Liver (tissue), 9 donors: Measurements from ENCODE around the gene ELN. TPM values are rescaled to one million over a fixed set of nuclear protein-coding genes. Genes with fewer than 3 reads are reported as not detected.

Experiments used
- DNase-seq: peaks from one replicate; pipeline ENCODE4 v3.0.0-alpha.2; 2017; ENCODE audit warnings: low spot score
- H3K27ac ChIP-seq, 2 donors: one replicate each; pipeline ENCODE4 v1.7.0; 2013; ENCODE audit warnings: inconsistent platforms in 2 of 2, low read length in 2 of 2, control low read depth in 1 of 2, low read depth in 1 of 2, mild to moderate bottlenecking in 1 of 2
- H3K27me3 ChIP-seq, 4 donors: one replicate each; pipeline versions ENCODE4 v1.6.1 to v1.7.0; 2013; ENCODE audit warnings: low read length in 3 of 4, inconsistent platforms in 1 of 4, mild to moderate bottlenecking in 1 of 4, moderate library complexity in 1 of 4; ENCODE audit not compliant: control insufficient read depth in 4 of 4, insufficient read depth in 4 of 4
- H3K36me3 ChIP-seq, 4 donors: one replicate each; pipeline versions ENCODE4 v1.6.1 to v1.7.0; 2013; ENCODE audit warnings: low read length in 3 of 4, mild to moderate bottlenecking in 3 of 4, low read depth in 1 of 4, moderate library complexity in 1 of 4; ENCODE audit not compliant: control insufficient read depth in 4 of 4, insufficient read depth in 3 of 4
- H3K4me1 ChIP-seq, 4 donors: one replicate each; pipeline versions ENCODE4 v1.6.1 to v1.7.0; 2013; ENCODE audit warnings: low read length in 3 of 4, mild to moderate bottlenecking in 3 of 4, moderate library complexity in 1 of 4; ENCODE audit not compliant: control insufficient read depth in 4 of 4, insufficient read depth in 4 of 4
- H3K4me3 ChIP-seq, 3 donors: one replicate each; pipeline versions ENCODE4 v1.6.1 to v1.7.0; 2013; ENCODE audit warnings: low read length in 3 of 3, control low read depth in 1 of 3, low read depth in 1 of 3, mild to moderate bottlenecking in 1 of 3
- H3K9ac ChIP-seq, 2 donors: one replicate each; pipeline ENCODE4 v1.7.0; 2013; ENCODE audit warnings: low read length in 2 of 2, mild to moderate bottlenecking in 2 of 2, moderate library complexity in 2 of 2, control low read depth in 1 of 2, low read depth in 1 of 2
- H3K9me3 ChIP-seq, 4 donors: one replicate each; pipeline versions ENCODE4 v1.6.1 to v1.7.0; 2013; ENCODE audit warnings: low read length in 3 of 4; ENCODE audit not compliant: control insufficient read depth in 4 of 4
- EGR1 ChIP-seq, 2 donors: IDR thresholded peaks; 2 replicates each; pipeline ENCODE4 v1.6.1; 2016 to 2018; ENCODE audit warnings: antibody characterized with exemption in 2 of 2, low read depth in 2 of 2
- FOXA1 ChIP-seq: IDR thresholded peaks from 2 replicates; pipeline ENCODE4 v1.6.1; 2016; ENCODE audit warnings: antibody characterized with exemption
- FOXA2 ChIP-seq: IDR thresholded peaks from 2 replicates; pipeline ENCODE4 v1.6.1; 2016; ENCODE audit warnings: antibody characterized with exemption
- HNF4A ChIP-seq, 2 donors: conservative IDR thresholded peaks; 2 replicates each; pipeline ENCODE4 v1.6.1; 2016; ENCODE audit warnings: antibody characterized with exemption in 2 of 2, mild to moderate bottlenecking in 2 of 2
- JUND ChIP-seq, 2 donors: IDR thresholded peaks; 2 replicates each; pipeline ENCODE4 v1.6.1; 2016; ENCODE audit warnings: antibody characterized with exemption in 2 of 2
- RAD21 ChIP-seq, 2 donors: IDR thresholded peaks; 2 replicates each; pipeline ENCODE4 v1.6.1; 2016; ENCODE audit warnings: antibody characterized with exemption in 2 of 2, mild to moderate bottlenecking in 2 of 2
- RXRA ChIP-seq, 2 donors: IDR thresholded peaks; 2 replicates each; pipeline ENCODE4 v1.6.1; 2017 to 2018; ENCODE audit warnings: antibody characterized with exemption in 2 of 2, mild to moderate bottlenecking in 1 of 2
- SP1 ChIP-seq: IDR thresholded peaks from 2 replicates; pipeline ENCODE4 v1.6.1; 2018; ENCODE audit warnings: antibody characterized with exemption, mild to moderate bottlenecking
- WGBS: extraction: QIAGEN DNeasy Blood & Tissue Kit; methylation state at CpG from one replicate; pipeline ENCODE4 v1.1.7; 2013; 5-methylcytosine and 5-hydroxymethylcytosine counted together
- polyA plus RNA-seq, 2 donors: library from polyadenylated mRNA; stranded (reverse) in 1 of 2; unstranded in 1 of 2; fragments of 200-250 nt in 1 of 2; fragments of >200 nt in 1 of 2; fragmentation: Nextera tagmentation in 1 of 2; extraction: Ambion mirVana in 1 of 2; gene quantifications; one replicate each; pipeline versions ENCODE4 v1.2.1 to v1.2.3, GENCODE V29; 2013 to 2015
- total RNA-seq, 2 donors: library from RNA; depleted of rRNA; stranded (reverse); fragments of >200 nt; gene quantifications; one replicate each; pipeline ENCODE4 v1.2.3, GENCODE V29; 2014
- TF ChIP-seq, protein P1 (sequence below): IDR thresholded peaks from 2 replicates; pipeline ENCODE4 v1.6.1; 2016; ENCODE audit warnings: antibody characterized with exemption
- TF ChIP-seq, protein P2 (sequence below): fragments of 150-350 bp; IDR thresholded peaks from 2 replicates; pipeline ENCODE4 v1.5.1; 2017; ENCODE audit warnings: improper control_type of control experiment, low read depth, low read length; ENCODE audit not compliant: missing input control
- TF ChIP-seq, protein P3 (sequence below): IDR thresholded peaks from 2 replicates; pipeline ENCODE4 v1.6.1; 2016; ENCODE audit warnings: antibody characterized with exemption
- TF ChIP-seq, protein P4 (sequence below): IDR thresholded peaks from 2 replicates; pipeline ENCODE4 v1.6.1; 2016; ENCODE audit warnings: antibody characterized with exemption
- donor health status: healthy.
- donor health status: healthy.
- donor health status: healthy.
- donor health status: healthy.
- donor health status: healthy.

ELN gene
- total and polyA plus RNA-seq, 4 donors = 2.7 to 16.3 (median 9.7) TPM

DNA sequence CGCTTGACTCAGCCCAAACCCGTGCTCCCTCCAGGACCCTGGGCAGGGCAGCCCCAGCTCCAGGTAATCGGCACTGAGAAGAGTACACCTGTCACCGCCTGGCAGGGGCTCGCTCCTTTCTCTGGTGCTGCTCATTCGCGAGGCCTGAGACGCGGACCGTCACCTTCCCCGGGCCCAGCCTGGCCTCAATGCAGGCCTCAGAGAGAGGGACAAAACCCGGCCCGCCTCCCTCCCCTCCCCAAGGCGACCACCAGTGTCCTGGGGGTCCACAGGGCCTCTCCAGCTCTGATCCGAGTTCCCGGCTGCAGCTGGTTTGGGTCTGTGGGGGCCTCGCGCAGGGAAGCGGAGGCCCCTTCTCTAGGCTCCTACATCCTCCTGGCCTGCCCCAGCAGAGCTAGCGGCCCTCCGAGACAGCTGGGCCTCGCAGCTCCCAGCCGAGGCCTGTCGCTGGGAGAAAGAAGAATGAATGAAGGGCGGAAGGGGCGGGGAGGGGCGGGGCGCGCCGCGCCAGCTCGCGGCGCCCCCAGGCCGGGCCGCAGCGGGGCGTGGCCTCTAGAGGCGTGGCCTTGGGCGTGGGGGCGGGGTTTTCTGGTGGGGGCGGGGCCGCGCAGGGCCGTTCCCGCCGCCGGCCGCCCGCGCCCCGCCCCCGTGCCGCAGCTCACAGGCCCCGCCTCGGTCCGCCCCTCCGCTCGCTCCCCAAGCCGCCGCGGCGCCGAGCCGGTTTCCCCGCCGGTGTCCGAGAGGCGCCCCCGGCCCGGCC is 55.3 kb downstream of the ELN start, which contains the start of gene LIMK1:
TSS of gene LIMK1 (plus strand) at position 688 of the 760 bp plus-strand sequence. CDS start 187 bp downstream, outside the sequence.
- TF ChIP-seq, protein P1, sequence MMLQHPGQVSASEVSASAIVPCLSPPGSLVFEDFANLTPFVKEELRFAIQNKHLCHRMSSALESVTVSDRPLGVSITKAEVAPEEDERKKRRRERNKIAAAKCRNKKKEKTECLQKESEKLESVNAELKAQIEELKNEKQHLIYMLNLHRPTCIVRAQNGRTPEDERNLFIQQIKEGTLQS = no peak
- TF ChIP-seq, protein P2, sequence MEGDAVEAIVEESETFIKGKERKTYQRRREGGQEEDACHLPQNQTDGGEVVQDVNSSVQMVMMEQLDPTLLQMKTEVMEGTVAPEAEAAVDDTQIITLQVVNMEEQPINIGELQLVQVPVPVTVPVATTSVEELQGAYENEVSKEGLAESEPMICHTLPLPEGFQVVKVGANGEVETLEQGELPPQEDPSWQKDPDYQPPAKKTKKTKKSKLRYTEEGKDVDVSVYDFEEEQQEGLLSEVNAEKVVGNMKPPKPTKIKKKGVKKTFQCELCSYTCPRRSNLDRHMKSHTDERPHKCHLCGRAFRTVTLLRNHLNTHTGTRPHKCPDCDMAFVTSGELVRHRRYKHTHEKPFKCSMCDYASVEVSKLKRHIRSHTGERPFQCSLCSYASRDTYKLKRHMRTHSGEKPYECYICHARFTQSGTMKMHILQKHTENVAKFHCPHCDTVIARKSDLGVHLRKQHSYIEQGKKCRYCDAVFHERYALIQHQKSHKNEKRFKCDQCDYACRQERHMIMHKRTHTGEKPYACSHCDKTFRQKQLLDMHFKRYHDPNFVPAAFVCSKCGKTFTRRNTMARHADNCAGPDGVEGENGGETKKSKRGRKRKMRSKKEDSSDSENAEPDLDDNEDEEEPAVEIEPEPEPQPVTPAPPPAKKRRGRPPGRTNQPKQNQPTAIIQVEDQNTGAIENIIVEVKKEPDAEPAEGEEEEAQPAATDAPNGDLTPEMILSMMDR = no peak
- TF ChIP-seq RXRA (IDR thresholded peaks at IDR 0.05) (no peak), SP1 (no peak), EGR1 (IDR thresholded peaks at IDR 0.05; ENCODE audit: low read depth in 2 of 2) (no peak), HNF4A (conservative IDR thresholded peaks at IDR 0.05) (no peak), FOXA1 (no peak), JUND (IDR thresholded peaks at IDR 0.05) (no peak), RAD21 (IDR thresholded peaks at IDR 0.05) (no peak)
- TF ChIP-seq, protein P3, sequence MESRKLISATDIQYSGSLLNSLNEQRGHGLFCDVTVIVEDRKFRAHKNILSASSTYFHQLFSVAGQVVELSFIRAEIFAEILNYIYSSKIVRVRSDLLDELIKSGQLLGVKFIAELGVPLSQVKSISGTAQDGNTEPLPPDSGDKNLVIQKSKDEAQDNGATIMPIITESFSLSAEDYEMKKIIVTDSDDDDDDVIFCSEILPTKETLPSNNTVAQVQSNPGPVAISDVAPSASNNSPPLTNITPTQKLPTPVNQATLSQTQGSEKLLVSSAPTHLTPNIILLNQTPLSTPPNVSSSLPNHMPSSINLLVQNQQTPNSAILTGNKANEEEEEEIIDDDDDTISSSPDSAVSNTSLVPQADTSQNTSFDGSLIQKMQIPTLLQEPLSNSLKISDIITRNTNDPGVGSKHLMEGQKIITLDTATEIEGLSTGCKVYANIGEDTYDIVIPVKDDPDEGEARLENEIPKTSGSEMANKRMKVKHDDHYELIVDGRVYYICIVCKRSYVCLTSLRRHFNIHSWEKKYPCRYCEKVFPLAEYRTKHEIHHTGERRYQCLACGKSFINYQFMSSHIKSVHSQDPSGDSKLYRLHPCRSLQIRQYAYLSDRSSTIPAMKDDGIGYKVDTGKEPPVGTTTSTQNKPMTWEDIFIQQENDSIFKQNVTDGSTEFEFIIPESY = no peak
- peak; percentile 91 for DNase-seq
- WGBS = 15% methylated on average over 71 of the region's 71 CpGs

DNA sequence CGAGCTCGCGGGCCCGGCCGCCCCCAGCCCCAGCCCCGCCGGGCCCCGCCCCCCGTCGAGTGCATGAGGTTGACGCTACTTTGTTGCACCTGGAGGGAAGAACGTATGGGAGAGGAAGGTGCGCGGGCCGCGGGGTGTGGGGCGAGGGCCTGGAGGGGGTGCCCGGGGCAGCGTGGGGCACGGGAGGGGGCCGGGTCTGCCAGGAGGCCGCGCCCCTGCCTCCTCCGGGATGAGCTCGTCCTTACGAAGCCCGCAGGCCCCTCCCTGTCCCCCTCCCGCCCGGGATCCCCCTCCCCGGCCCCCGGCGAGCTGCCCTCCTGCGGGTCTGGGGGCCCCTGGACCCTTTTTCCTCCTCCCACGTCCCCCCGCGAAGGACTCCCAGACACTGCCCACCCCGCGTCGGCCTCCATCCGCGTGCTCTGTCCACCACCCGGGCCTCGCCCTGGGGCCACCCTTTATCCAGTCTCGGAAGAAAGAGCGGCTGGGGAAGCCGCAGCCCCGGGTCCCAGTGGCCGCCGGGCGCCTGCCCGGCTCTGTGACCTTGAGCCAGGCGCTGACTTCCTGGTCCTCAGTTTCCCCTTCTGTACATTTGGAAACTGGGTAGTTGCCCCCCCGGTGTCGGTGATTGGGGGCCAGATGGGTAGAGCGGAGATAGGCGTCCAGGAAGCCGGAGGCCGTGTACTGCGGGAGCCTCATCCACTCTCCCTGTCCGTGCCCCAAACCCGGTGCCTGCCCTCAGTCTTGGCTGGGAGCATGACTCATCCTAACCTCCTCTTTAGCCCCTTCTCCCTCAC is 56.2 kb downstream of the ELN start:
- H3K27me3 ChIP-seq = no peaks in the 10 kb centered on the region
- peak overlapping the region in 2 of 3 donors; percentile 17 to 95 for H3K4me3 ChIP-seq
- H3K9me3 ChIP-seq = no peaks in the 10 kb centered on the region
- H3K4me1 ChIP-seq = peaks cover 0 to 11% (median 10%) of the 10 kb centered on the region in 4 donors
- peak; percentile 41 for DNase-seq
- H3K36me3 ChIP-seq = no peaks in the 10 kb centered on the region
- H3K27ac ChIP-seq = no peak overlapping the region
- no peak overlapping the region for H3K9ac ChIP-seq
- 12% methylated on average over 61 of the region's 61 CpGs for WGBS
- TF ChIP-seq, protein P2 = no peak
- TF ChIP-seq RAD21 (IDR thresholded peaks at IDR 0.05) (no peak), FOXA2 (no peak)
- TF ChIP-seq, protein P4, sequence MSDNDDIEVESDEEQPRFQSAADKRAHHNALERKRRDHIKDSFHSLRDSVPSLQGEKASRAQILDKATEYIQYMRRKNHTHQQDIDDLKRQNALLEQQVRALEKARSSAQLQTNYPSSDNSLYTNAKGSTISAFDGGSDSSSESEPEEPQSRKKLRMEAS = no peak

More for the DNA sequence above, 55.3 kb downstream of the ELN start, which contains the start of gene LIMK1:
- H3K9me3 ChIP-seq = no peaks in the 10 kb centered on the region
- H3K4me3 ChIP-seq = peak within 1 kb of the TSS in 2 of 3 donors; percentile 38 to 95
- no peaks in the 10 kb centered on the region for H3K36me3 ChIP-seq
- peaks cover 0 to 11% (median 10%) of the 10 kb centered on the region in 4 donors for H3K4me1 ChIP-seq
- no peaks in the 10 kb centered on the region for H3K27me3 ChIP-seq
- peak within 1 kb of the TSS in 1 of 2 donors; percentile 11 for H3K27ac ChIP-seq
- H3K9ac ChIP-seq = no peak within 1 kb of the TSS
